Activated naive CD8-positive, alpha-beta T cell treated with anti-CD3 and anti-CD28 coated beads, Interleukin-2, amount 10 ng/mL, durations not matched to agents 7 days and 5 days (primary cell): ENCODE measurements around the gene NAT14. TPM values are rescaled to one million over a fixed set of nuclear protein-coding genes. Genes with fewer than 3 reads are reported as not detected.

Experiments
- ATAC-seq: fragments of 150-1000 bp; cut with Tn5 transposase; one replicate; pipeline ENCODE4 v1.10.0; 2021; ENCODE audit warnings: low read depth, moderate library complexity
- POLR2A ChIA-PET: fragments of 350-600 bp; sonication (Branson Sonifier 250); formaldehyde crosslinking; loops from one replicate; lab custom pipeline; 2021; ENCODE audit warnings: antibody characterized with exemption; lab: Charles Lee
- DNase-seq: peaks from one replicate; pipeline ENCODE4 v3.0.0; 2021
- H3K27ac Mint-ChIP-seq: one replicate; pipeline ENCODE4 v1.8.0; 2022; ENCODE audit warnings: mild to moderate bottlenecking, mixed read lengths
- H3K27me3 Mint-ChIP-seq: one replicate; pipeline ENCODE4 v1.8.0; 2022; ENCODE audit warnings: mild to moderate bottlenecking, moderate library complexity, mixed read lengths
- H3K36me3 Mint-ChIP-seq: one replicate; pipeline ENCODE4 v1.8.0; 2021; ENCODE audit warnings: mild to moderate bottlenecking, mixed read lengths
- H3K4me1 Mint-ChIP-seq: one replicate; pipeline ENCODE4 v1.8.0; 2021; ENCODE audit warnings: mixed read lengths
- H3K4me3 Mint-ChIP-seq: one replicate; pipeline ENCODE4 v1.8.0; 2022; ENCODE audit warnings: mild to moderate bottlenecking, moderate library complexity, mixed read lengths
- H3K9me3 Mint-ChIP-seq: one replicate; pipeline ENCODE4 v1.8.0; 2021; ENCODE audit warnings: mixed read lengths
- total RNA-seq, 2 experiments: library from RNA; stranded (reverse); gene quantifications; one replicate each; pipeline ENCODE4 v1.2.3, GENCODE V29; 2021

Gene NAT14, protein sequence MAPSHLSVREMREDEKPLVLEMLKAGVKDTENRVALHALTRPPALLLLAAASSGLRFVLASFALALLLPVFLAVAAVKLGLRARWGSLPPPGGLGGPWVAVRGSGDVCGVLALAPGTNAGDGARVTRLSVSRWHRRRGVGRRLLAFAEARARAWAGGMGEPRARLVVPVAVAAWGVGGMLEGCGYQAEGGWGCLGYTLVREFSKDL
- 10 to 100 TPM; 14.5 to 15.0 TPM for total RNA-seq

DNA sequence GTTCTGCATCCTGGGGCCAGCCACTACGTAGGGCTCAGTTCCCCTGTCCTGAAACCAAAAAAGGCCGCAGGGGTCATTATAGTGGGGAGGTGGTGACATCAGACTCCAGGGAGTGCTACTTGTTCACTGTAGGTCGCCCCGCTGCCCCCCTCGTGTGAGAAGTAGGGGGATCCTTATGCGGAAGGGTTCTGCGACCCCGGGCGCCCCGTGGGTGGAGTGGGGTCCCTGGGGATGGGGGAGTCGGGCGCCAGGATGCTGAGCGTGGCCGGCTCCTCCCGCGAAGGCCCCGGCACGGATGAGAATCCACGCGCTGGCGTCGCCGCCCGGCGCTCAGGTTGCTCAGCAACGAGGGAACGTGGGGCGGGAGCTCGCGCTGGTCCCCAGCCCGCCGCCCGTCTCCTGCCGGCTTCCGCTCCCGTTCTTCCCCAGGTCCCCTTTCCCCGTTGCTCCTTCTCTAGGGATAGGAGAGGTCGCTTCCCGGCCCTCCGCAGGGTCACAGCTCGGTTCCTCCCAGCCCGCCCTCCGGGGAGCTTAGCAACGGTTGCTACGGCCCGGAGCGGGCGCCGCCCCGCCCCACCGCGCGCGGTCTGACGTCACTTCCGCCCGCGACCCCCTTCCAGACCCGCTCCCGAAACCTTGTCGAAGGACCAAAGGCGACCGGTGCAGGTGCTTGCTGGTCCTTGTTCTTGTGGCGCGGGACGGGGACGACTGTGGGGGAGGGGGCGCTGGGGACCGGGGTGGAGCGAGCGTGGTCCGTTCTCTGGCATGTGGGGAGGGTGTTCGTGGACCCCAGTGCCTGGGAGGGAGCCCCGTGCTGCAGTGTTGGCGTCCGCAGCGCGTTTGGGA lies at the start of gene NAT14:
Gene NAT14, plus strand, starts transcription at position 596 of the 846 bp plus-strand sequence. CDS start 521 bp downstream, outside the sequence.
- ATAC-seq (peak; percentile 65), DNase-seq (peak; percentile 85)
- POLR2A ChIA-PET: interaction anchor here (0.6 to 2.5 kb wide), 10 partner anchors 9 to 226 kb away, joined by 3 to 21 read pairs (median 4); partner anchors contain the start of genes KMT5C, PPP6R1, U2AF2 and UBE2S
- peaks cover 2% of the 10 kb centered on the region for H3K27me3 Mint-ChIP-seq
- peak within 1 kb of the TSS; percentile 83 for H3K4me3 Mint-ChIP-seq
- no peaks in the 10 kb centered on the region for H3K9me3 Mint-ChIP-seq
- peaks cover 6% of the 10 kb centered on the region for H3K4me1 Mint-ChIP-seq
- peak within 1 kb of the TSS; percentile 80 for H3K27ac Mint-ChIP-seq
- peaks cover 1% of the 10 kb centered on the region for H3K36me3 Mint-ChIP-seq

DNA sequence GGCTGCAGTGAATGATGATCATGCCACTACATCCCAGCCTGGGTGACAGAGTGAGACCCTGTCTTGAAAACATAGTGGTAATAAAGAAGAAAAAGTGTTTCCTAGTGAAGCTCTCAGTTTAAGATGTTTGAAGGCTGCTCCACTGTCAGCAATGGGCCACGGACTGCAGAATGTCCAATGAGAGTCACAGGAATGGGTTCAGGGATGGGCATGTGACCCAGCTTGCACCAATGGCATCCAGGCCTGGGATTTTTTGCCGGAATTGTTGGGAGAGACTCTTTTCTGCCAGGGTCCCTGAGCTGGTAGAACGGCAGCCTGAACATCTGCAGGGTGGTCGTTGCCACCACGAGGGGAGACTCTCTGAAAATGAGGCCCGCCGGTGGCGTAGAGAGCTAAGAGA lies 48.1 kb upstream of the NAT14 start:
- Mint-ChIP-seq H3K36me3 (peaks cover 1% of the 10 kb centered on the region), H3K9me3 (no peaks in the 10 kb centered on the region), H3K27me3 (peaks cover 45% of the 10 kb centered on the region), H3K27ac (no peak overlapping the region), H3K4me3 (no peak overlapping the region), H3K4me1 (peaks cover 12% of the 10 kb centered on the region)
- DNase-seq (no peak), ATAC-seq (no peak)
- POLR2A ChIA-PET: interaction anchor here (0.7 to 0.8 kb wide), 2 partner anchors 17 to 28 kb away, joined by 3 read pairs; no protein-coding TSS in a partner anchor

DNA sequence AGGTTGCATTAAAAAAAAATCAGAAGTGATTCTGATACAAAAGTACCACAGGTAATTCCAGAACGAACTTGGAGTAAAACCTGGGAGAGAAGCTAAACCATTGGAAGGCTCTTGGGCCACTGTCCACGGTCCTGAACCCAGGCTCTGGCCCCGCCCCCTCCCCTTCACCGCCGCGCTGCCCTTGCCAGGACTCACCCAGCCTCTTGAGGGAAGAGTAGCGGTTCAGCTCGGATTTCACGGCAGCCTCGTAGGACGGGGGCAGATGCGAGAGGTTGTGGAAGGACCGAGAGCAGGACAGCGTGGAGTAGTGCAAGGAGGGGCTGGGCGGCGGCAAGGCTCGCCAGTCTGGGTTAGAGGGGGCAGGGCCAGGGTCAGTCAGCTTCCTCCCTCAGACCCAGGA lies 47.6 kb upstream of the NAT14 start:
- Mint-ChIP-seq H3K4me3 (no peak overlapping the region), H3K27me3 (peaks cover 42% of the 10 kb centered on the region), H3K4me1 (peaks cover 12% of the 10 kb centered on the region), H3K27ac (no peak overlapping the region), H3K9me3 (no peaks in the 10 kb centered on the region), H3K36me3 (peaks cover 1% of the 10 kb centered on the region)
- DNase-seq: no peak
- POLR2A ChIA-PET: interaction anchor here (0.8 kb wide), 1 partner anchor 16 kb away, joined by 3 read pairs; no protein-coding TSS in a partner anchor
- ATAC-seq: peak; percentile 20

DNA sequence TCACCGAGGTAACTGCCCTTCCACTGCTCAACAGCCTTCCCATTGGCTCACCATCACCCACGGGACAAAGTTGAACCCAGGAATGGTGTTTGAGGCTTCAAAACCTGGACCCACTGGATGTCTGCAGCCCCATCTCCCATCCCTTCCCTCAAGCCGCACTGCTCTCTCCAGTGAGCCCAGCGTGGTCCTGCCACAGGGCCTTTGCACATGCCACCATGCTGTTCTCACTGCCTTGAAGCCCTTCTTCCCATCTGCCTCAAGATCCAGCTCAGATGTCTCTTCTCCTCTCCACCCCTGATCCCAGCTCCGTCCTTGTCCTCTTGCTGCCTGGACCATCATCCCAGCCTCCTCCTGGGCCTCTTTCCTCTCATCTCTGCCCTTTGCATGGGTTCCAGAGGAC lies 45.9 kb upstream of the NAT14 start:
- no peaks in the 10 kb centered on the region for H3K9me3 Mint-ChIP-seq
- peaks cover 14% of the 10 kb centered on the region for H3K4me1 Mint-ChIP-seq
- H3K4me3 Mint-ChIP-seq: no peak overlapping the region
- H3K27me3 Mint-ChIP-seq: peaks cover 50% of the 10 kb centered on the region
- POLR2A ChIA-PET: no interaction called here
- H3K27ac Mint-ChIP-seq: no peak overlapping the region
- H3K36me3 Mint-ChIP-seq: peaks cover 1% of the 10 kb centered on the region
- no peak for DNase-seq
- ATAC-seq: no peak

DNA sequence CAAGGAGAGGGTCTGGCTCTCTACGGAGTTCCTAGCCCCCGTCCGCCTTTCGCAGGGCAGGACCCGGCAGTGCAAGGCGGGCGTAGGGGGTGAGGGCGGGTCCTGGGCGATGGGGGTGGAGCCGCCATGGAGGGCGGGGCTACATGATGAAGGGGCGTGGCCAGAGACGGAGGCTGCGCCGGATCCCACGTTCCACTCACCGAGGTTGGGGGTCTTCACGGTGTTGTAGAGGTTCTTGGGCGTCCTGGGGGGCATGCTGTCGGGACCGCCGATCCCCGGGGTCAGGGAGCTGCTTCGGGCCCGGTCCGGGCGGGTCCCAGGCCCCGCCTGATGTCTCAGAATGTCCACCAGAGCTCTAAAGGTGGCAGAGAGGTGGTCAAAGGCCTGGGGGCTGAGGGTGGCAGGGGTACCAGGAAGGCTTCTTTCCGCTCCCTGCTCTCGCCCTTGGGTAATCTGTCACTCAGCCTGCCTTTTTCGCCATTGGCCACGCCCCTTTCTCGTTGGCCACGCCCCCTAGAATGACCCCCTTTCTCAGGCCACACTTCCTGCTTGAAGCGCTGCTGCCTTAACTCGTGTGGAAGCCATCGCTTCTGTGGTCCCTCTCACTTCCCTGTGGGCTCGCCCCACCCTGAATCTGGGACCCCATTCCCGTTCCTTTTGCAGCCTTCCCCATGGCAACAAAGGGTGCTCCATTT lies 44.4 kb upstream of the NAT14 start:
- H3K4me3 Mint-ChIP-seq: no peak overlapping the region

DNA sequence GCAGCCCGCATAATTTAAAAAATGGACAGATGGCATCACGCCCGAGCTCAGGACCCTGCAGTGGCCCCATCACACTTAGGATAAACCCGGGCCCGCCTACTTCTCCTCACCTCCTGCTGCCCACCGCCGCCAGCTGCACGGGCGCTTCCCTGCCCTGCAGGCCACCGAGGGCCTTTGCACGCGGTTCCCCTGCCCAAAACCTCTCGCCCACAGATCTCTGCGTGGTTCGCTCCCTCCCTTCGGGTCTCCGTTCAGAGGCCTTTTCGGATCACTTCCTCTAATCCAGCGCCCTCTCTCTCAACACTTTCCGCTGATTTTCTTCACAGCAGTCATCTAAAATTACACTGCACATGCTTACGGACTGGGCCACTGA lies 43.7 kb upstream of the NAT14 start:
- Mint-ChIP-seq H3K27ac (no peak overlapping the region), H3K4me1 (peaks cover 14% of the 10 kb centered on the region), H3K27me3 (peaks cover 70% of the 10 kb centered on the region), H3K36me3 (peaks cover 1% of the 10 kb centered on the region), H3K9me3 (no peaks in the 10 kb centered on the region), H3K4me3 (peak overlapping the region; percentile 14)
- POLR2A ChIA-PET: no interaction called here
- ATAC-seq (no peak), DNase-seq (no peak)

More for the DNA sequence above, 44.4 kb upstream of the NAT14 start:
- Mint-ChIP-seq H3K27me3 (peaks cover 64% of the 10 kb centered on the region), H3K9me3 (no peaks in the 10 kb centered on the region), H3K4me1 (peaks cover 14% of the 10 kb centered on the region), H3K27ac (no peak overlapping the region), H3K36me3 (peaks cover 1% of the 10 kb centered on the region)
- POLR2A ChIA-PET: no interaction called here
- ATAC-seq (no peak), DNase-seq (no peak)

DNA sequence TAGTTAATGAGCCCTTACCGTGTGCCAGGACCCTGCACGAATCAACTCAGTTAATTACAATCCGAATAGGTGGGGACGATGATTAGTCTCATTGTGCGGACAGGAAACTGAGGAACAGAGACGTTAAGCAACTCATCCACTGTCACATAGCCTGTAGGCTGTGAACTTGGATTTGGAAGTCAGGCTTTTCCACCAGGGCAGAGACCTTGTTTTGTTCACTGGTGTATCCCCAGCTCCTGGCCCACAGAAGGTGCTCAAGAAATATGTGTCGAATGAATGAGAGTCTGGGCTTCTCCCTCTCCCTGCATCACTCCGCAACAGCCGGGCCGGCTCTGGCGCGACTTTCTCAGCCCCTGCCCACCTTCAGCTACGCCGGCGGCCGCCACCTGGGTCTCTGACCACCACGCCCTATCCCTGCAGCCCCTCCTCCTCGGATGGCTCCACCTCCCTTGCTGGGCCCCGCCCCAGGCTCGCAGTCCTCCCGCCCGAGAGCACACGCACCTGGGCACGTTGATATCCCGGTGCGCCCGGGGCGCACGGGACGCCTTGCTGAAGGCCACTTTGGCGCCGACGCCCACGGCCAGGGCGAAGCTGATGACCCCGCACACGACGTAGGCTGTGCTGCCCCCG lies 43.2 kb upstream of the NAT14 start:
- H3K36me3 Mint-ChIP-seq: peaks cover 1% of the 10 kb centered on the region
- peak overlapping the region; percentile 14 for H3K4me3 Mint-ChIP-seq
- ATAC-seq (no peak), DNase-seq (no peak)
- no peaks in the 10 kb centered on the region for H3K9me3 Mint-ChIP-seq
- peaks cover 14% of the 10 kb centered on the region for H3K4me1 Mint-ChIP-seq
- H3K27ac Mint-ChIP-seq: no peak overlapping the region
- POLR2A ChIA-PET: interaction anchor here (0.6 kb wide), 1 partner anchor 19 kb away, joined by 3 read pairs; no protein-coding TSS in a partner anchor
- peaks cover 69% of the 10 kb centered on the region for H3K27me3 Mint-ChIP-seq

DNA sequence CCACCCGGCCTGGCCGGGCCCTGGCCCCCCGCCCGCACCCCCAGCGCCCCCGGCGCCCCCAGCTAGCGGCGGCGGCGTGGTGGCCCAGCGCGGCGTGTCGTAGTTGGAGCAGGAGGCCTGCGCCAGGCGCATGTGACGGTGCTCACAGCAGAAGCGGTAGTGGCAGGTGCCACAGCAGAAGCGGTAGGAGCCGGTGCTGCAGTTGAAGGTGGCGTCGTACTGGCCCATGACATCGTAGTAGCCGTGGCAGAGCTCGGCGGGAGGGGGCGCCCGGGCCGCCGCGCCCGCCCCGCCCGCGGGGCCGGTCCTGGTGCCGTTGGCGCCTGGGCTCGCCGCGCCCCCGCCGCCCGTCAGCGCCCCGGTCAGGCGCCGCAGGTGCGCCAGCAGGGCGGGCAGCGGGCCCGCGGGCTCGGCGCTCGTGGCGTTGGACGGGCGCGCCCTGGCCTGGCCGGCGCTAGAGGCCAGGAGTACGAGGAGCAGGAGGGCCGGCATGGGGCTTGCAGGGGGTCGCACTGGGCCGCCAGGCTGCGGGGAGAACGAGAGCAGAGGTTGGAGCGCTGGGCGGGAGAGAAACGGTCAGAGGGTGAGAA lies 42.5 kb upstream of the NAT14 start:
- no peak for DNase-seq
- Mint-ChIP-seq H3K4me1 (peaks cover 14% of the 10 kb centered on the region), H3K27me3 (peaks cover 63% of the 10 kb centered on the region), H3K4me3 (no peak overlapping the region), H3K9me3 (no peaks in the 10 kb centered on the region), H3K36me3 (peaks cover 1% of the 10 kb centered on the region), H3K27ac (no peak overlapping the region)
- ATAC-seq: no peak
- POLR2A ChIA-PET: interaction anchor here (0.6 kb wide), 1 partner anchor 20 kb away, joined by 3 read pairs; no protein-coding TSS in a partner anchor

DNA sequence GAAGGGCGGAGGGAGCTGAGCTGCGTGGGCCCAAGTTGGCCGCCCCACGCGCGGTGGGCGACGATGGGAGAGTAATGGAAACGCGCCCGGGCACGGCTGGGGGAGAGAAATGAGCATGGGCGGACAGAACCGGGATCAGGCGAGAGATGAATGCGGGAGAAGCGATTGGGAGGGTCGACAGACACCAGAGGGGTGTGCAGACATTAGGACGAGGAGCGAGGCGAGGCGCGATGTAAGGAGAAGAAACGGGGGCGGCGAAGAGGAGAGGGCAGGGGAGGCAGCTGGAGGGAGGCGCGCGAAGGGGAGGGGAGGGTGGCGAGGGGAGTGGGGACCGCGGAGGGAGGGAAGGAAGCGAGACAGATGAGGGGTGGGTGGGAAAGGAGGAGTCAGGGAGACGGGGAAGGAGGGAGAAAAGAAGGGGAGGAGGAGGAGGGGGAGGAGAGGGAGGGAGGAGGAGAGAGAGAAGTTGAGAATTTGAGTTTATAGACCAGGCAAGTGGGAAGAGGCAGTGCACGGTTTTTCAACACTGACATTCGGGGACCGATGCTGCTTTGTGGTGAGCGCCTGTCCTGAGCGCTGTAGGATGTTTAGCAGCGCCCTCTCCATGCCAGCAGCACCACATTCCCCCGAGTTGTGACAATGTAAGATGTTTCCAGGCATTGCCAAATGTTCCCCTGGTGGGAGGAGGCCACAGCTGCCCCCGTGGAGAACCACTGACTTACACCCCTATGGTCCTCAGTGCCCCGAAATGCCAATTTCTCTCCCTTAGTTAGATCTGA lies 41.8 kb upstream of the NAT14 start, which contains the start of gene SHISA7:
Gene SHISA7, minus strand, starts transcription at position 256 of the 779 bp plus-strand sequence. CDS start 437 bp downstream, outside the sequence.
- ATAC-seq (no peak), DNase-seq (no peak)
- Mint-ChIP-seq H3K27me3 (peaks cover 60% of the 10 kb centered on the region), H3K27ac (no peak within 1 kb of the TSS), H3K4me1 (peaks cover 14% of the 10 kb centered on the region), H3K4me3 (no peak within 1 kb of the TSS), H3K9me3 (no peaks in the 10 kb centered on the region), H3K36me3 (peaks cover 1% of the 10 kb centered on the region)
- POLR2A ChIA-PET: no interaction called here

DNA sequence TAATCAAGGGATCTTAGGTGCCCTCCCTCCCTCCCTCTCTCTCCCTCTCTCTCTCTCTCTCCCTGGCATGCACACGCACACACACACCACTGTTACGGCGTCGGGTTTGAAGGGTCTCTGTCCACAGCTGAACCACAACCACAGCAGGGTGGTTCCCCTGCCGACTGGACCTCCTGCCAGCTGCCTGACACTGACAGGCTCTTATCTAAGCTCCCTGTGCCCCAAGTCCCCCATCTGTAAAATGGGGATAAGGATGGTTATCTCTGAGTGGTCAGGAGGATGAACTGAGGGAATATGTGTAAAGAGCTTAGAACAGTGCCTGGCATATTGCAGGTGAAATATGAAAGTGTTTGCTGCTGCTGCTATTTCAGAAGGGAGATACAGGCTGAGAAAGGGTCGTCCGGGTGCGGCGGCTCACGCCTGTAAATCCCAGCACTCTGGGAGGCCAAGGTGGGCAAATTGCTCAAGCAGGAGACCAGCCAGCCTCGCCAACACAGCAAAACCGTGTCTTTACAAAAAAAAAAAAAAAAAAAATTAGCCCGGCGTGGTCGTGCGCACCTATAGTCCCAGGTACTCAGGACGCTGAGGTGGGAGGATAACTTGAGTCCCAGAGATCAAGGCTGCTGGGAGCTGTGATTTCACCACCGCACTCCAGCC lies 41.0 kb upstream of the NAT14 start:
- Mint-ChIP-seq H3K4me3 (no peak overlapping the region), H3K9me3 (no peaks in the 10 kb centered on the region), H3K27me3 (peaks cover 57% of the 10 kb centered on the region), H3K36me3 (peaks cover 1% of the 10 kb centered on the region), H3K27ac (no peak overlapping the region), H3K4me1 (peaks cover 14% of the 10 kb centered on the region)
- ATAC-seq: no peak
- DNase-seq: no peak
- POLR2A ChIA-PET: no interaction called here

DNA sequence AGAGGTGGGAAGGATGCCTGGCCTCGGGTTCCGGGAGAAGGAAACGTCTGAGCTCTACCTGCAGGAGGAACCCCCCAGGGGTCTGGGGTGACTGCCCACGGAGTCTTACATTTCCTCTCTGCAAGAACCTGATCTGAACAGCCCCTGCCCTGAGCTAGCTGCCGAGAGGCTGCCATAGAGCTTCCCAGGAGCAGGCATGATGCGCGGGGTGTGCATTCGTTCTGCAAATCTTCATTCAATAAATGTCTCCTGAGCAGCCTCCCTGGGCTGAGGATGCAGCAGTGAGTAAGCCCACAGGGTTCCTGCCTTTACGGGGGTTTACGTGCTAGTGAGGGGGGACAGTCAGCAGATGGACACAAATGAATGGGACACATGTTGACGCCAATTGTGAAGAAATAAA lies 40.3 kb upstream of the NAT14 start:
- H3K36me3 Mint-ChIP-seq: peaks cover 1% of the 10 kb centered on the region
- no peak overlapping the region for H3K4me3 Mint-ChIP-seq
- no peaks in the 10 kb centered on the region for H3K9me3 Mint-ChIP-seq
- peaks cover 50% of the 10 kb centered on the region for H3K27me3 Mint-ChIP-seq
- POLR2A ChIA-PET: no interaction called here
- H3K4me1 Mint-ChIP-seq: peaks cover 14% of the 10 kb centered on the region
- ATAC-seq: no peak
- no peak for DNase-seq
- no peak overlapping the region for H3K27ac Mint-ChIP-seq
